H9 (cell line): Measurements from ENCODE around the gene GFRA1. TPM values are rescaled to one million over a fixed set of nuclear protein-coding genes. Genes with fewer than 3 reads are reported as not detected.

Source experiments
- DNase-seq: peaks from one replicate; pipeline ENCODE4 v3.0.0-alpha.2; 2017
- H2AFZ ChIP-seq: one replicate; pipeline ENCODE4 v1.6.1; 2013; ENCODE audit warnings: mild to moderate bottlenecking, low read length, control low read depth, moderate library complexity
- H2AK5ac ChIP-seq: 2 replicates; pipeline ENCODE4 v1.6.1; 2013; ENCODE audit warnings: low read length, control low read depth, mixed read lengths; ENCODE audit not compliant: insufficient read length
- H2BK120ac ChIP-seq: one replicate; pipeline ENCODE4 v1.6.1; 2013; ENCODE audit warnings: low read depth, mild to moderate bottlenecking, low read length, control low read depth, inconsistent platforms; ENCODE audit not compliant: poor library complexity, severe bottlenecking
- H2BK12ac ChIP-seq: 2 replicates; pipeline ENCODE4 v1.6.1; 2013; ENCODE audit warnings: low read length, control low read depth, mixed read lengths, low read depth; ENCODE audit not compliant: insufficient read length
- H2BK15ac ChIP-seq: 2 replicates; pipeline ENCODE4 v1.6.1; 2013; ENCODE audit warnings: low read depth, low read length, control low read depth
- H2BK20ac ChIP-seq: one replicate; pipeline ENCODE4 v1.6.1; 2013; ENCODE audit warnings: low read depth, mild to moderate bottlenecking, low read length, control low read depth, inconsistent platforms; ENCODE audit not compliant: poor library complexity, severe bottlenecking
- H2BK5ac ChIP-seq: 2 replicates; pipeline ENCODE4 v1.6.1; 2013; ENCODE audit warnings: low read length, control low read depth, mixed read lengths; ENCODE audit not compliant: insufficient read length
- H3K14ac ChIP-seq: 2 replicates; pipeline ENCODE4 v1.6.1; 2013; ENCODE audit warnings: low read length, control low read depth; ENCODE audit not compliant: insufficient read depth
- H3K18ac ChIP-seq: 2 replicates; pipeline ENCODE4 v1.6.1; 2013; ENCODE audit warnings: low read depth, mild to moderate bottlenecking, mixed read lengths, low read length, control low read depth; ENCODE audit not compliant: insufficient read length
- H3K23ac ChIP-seq: 2 replicates; pipeline ENCODE4 v1.6.1; 2013; ENCODE audit warnings: low read length, control low read depth, mixed read lengths, low read depth; ENCODE audit not compliant: insufficient read length
- H3K23me2 ChIP-seq: 2 replicates; pipeline ENCODE4 v1.6.1; 2013; ENCODE audit warnings: low read depth, mild to moderate bottlenecking, mixed read lengths, low read length, control low read depth; ENCODE audit not compliant: insufficient read length, poor library complexity, severe bottlenecking
- H3K27ac ChIP-seq: 2 replicates; pipeline ENCODE4 v1.5.1; 2013; ENCODE audit warnings: low read length, control low read depth, mixed read lengths, low read depth; ENCODE audit not compliant: insufficient read length
- H3K27me3 ChIP-seq: 2 replicates; pipeline ENCODE4 v1.6.1; 2013; ENCODE audit warnings: low read length, control low read depth, inconsistent platforms; ENCODE audit not compliant: insufficient read depth
- H3K4ac ChIP-seq: 2 replicates; pipeline ENCODE4 v1.6.1; 2013; ENCODE audit warnings: low read depth, mild to moderate bottlenecking, control low read depth, inconsistent platforms, low read length, moderate library complexity
- H3K4me1 ChIP-seq: 2 replicates; pipeline ENCODE4 v1.6.1; 2013; ENCODE audit warnings: low read length, control low read depth, inconsistent platforms; ENCODE audit not compliant: insufficient read depth
- H3K4me2 ChIP-seq: 2 replicates; pipeline ENCODE4 v1.6.1; 2013; ENCODE audit warnings: low read length, control low read depth, mixed read lengths; ENCODE audit not compliant: insufficient read length, insufficient read depth
- H3K56ac ChIP-seq: 2 replicates; pipeline ENCODE4 v1.6.1; 2013; ENCODE audit warnings: low read depth, mild to moderate bottlenecking, mixed read lengths, low read length, control low read depth; ENCODE audit not compliant: insufficient read length
- H3K79me1 ChIP-seq: 2 replicates; pipeline ENCODE4 v1.6.1; 2013; ENCODE audit warnings: low read depth, mild to moderate bottlenecking, moderate library complexity, low read length, control low read depth, inconsistent platforms; ENCODE audit not compliant: insufficient read depth, poor library complexity, severe bottlenecking
- H3K79me2 ChIP-seq: 2 replicates; pipeline ENCODE4 v1.6.1; 2013; ENCODE audit warnings: low read length, control low read depth, inconsistent platforms; ENCODE audit not compliant: insufficient read depth
- H3K9ac ChIP-seq: 2 replicates; pipeline ENCODE4 v1.6.1; 2013; ENCODE audit warnings: low read length, control low read depth, mixed read lengths; ENCODE audit not compliant: insufficient read length; ENCODE audit errors: extremely low read depth
- H3K9me3 ChIP-seq: one replicate; pipeline ENCODE4 v1.6.1; 2013; ENCODE audit warnings: low read depth, low read length, inconsistent platforms; ENCODE audit not compliant: control insufficient read depth
- H3T11ph ChIP-seq: one replicate; pipeline ENCODE4 v1.6.1; 2013; ENCODE audit warnings: mild to moderate bottlenecking, low read length, control low read depth, inconsistent platforms
- H4K20me1 ChIP-seq: one replicate; pipeline ENCODE4 v1.6.1; 2013; ENCODE audit not compliant: control insufficient read depth, insufficient read length, insufficient read depth
- H4K5ac ChIP-seq: 2 replicates; pipeline ENCODE4 v1.6.1; 2013; ENCODE audit warnings: low read depth, mild to moderate bottlenecking, mixed read lengths, low read length, control low read depth; ENCODE audit not compliant: insufficient read length
- H4K8ac ChIP-seq: replicated peaks from 2 replicates; pipeline ENCODE4 v1.6.1; 2013; ENCODE audit warnings: low read length, control low read depth, mixed read lengths, low read depth; ENCODE audit not compliant: insufficient read length
- H4K91ac ChIP-seq: 2 replicates; pipeline ENCODE4 v1.6.1; 2013; ENCODE audit warnings: low read depth, mild to moderate bottlenecking, moderate library complexity, mixed read lengths, low read length, control low read depth; ENCODE audit not compliant: insufficient read length
- H3K27ac Mint-ChIP-seq, 3 experiments: 2 replicates in 2 of 3; 3 replicates in 1 of 3; pipeline ENCODE4 v1.8.0; 2020 to 2021; ENCODE audit warnings: mixed read lengths in 3 of 3, mild to moderate bottlenecking in 1 of 3, moderate library complexity in 1 of 3
- H3K27me3 Mint-ChIP-seq: 2 replicates; pipeline ENCODE4 v1.8.0; 2021; ENCODE audit warnings: low read depth, mild to moderate bottlenecking, moderate library complexity, mixed read lengths
- H3K36me3 Mint-ChIP-seq, 3 experiments: 2 replicates in 2 of 3; 3 replicates in 1 of 3; pipeline ENCODE4 v1.8.0; 2020 to 2021; ENCODE audit warnings: low read depth in 3 of 3, mixed read lengths in 3 of 3; ENCODE audit not compliant: insufficient read depth in 1 of 3
- H3K4me1 Mint-ChIP-seq, 2 experiments: 2 replicates each; pipeline ENCODE4 v1.8.0; 2020; ENCODE audit warnings: mixed read lengths in 2 of 2
- H3K4me3 Mint-ChIP-seq, 2 experiments: 2 replicates in 1 of 2; 3 replicates in 1 of 2; pipeline ENCODE4 v1.8.0; 2020 to 2021; ENCODE audit warnings: mild to moderate bottlenecking in 2 of 2, mixed read lengths in 2 of 2, moderate library complexity in 1 of 2
- H3K9me3 Mint-ChIP-seq, 2 experiments: 2 replicates in 1 of 2; 3 replicates in 1 of 2; pipeline ENCODE4 v1.8.0; 2020; ENCODE audit warnings: mild to moderate bottlenecking in 2 of 2, mixed read lengths in 2 of 2, moderate library complexity in 1 of 2
- WGBS: extraction: QIAGEN DNeasy Blood & Tissue Kit; methylation state at CpG from one replicate; pipeline ENCODE4 v1.1.7; 2013; ENCODE audit warnings: missing lambda C conversion rate, low lambda C conversion rate, mixed read lengths; ENCODE audit not compliant: insufficient read length; ENCODE audit errors: extremely low coverage; 5-methylcytosine and 5-hydroxymethylcytosine counted together
- total RNA-seq: library from RNA; stranded (reverse); gene quantifications from 2 replicates; pipeline ENCODE4 v1.2.1, GENCODE V29; 2021
- TF ChIP-seq, protein P1 (sequence below): fragments of 200-600 bp; sonication (generic); conservative IDR thresholded peaks from 3 replicates; pipeline ENCODE4 v1.8.0; 2021; ENCODE audit warnings: antibody characterized with exemption, mild to moderate bottlenecking

GFRA1 gene
- total RNA-seq, 1 experiment from 2014 or later = 0.24 TPM

DNA sequence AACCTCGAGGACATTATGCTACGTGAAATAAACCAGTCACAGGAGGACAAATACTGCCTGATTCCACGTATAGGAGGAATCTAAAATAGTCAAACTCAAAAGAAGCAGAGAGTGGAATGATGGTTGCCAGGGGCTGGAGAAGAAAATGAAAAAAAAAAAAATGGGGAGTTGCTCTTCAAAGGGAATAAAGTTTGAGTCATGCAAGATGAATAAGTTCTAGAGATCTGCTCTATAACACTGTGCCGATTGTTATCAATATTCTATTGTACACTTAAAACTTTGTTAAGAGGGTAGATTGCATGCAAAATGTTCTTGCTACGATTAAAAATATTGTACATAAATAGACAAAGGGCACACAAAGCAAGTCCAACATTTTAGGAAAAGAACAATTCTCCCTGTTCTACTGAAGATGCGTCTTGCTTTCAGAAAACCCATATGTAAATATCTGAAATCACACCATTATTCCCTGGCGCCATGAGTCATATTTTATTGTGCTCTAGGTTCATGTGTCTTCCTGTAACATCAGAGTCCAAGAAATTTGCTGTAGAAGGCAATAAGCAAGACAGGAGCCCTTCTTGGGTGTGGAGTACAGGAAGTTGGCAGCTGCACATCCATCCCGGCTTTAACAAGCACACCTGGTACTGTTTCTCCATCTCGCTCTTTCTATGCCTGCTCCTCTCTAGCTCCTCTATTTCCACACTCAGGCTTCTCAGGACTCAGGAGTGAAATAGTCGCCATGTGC, 145.9 kb downstream of the GFRA1 start:
- H2AFZ ChIP-seq = no peak overlapping the region
- no peak overlapping the region for H2BK15ac ChIP-seq
- H4K20me1 ChIP-seq = no peaks in the 10 kb centered on the region
- H3K4me3 Mint-ChIP-seq = no peak overlapping the region
- H2BK12ac ChIP-seq = no peak overlapping the region
- no peak overlapping the region for H3K4me2 ChIP-seq
- peaks cover 0 to 4% of the 10 kb centered on the region in 2 experiments; a peak in 2 of 5 replicates for H3K9me3 Mint-ChIP-seq
- H3K9me3 ChIP-seq = no peaks in the 10 kb centered on the region
- H2BK120ac ChIP-seq = no peak overlapping the region
- WGBS = no CpG with 5 or more reads among the region's 10 CpGs
- H3K36me3 Mint-ChIP-seq = no peaks in the 10 kb centered on the region
- H3K27ac ChIP-seq = no peak overlapping the region
- H3K79me2 ChIP-seq = no peaks in the 10 kb centered on the region
- H3T11ph ChIP-seq = no peak overlapping the region
- H2AK5ac ChIP-seq = no peak overlapping the region
- TF ChIP-seq, protein P1, sequence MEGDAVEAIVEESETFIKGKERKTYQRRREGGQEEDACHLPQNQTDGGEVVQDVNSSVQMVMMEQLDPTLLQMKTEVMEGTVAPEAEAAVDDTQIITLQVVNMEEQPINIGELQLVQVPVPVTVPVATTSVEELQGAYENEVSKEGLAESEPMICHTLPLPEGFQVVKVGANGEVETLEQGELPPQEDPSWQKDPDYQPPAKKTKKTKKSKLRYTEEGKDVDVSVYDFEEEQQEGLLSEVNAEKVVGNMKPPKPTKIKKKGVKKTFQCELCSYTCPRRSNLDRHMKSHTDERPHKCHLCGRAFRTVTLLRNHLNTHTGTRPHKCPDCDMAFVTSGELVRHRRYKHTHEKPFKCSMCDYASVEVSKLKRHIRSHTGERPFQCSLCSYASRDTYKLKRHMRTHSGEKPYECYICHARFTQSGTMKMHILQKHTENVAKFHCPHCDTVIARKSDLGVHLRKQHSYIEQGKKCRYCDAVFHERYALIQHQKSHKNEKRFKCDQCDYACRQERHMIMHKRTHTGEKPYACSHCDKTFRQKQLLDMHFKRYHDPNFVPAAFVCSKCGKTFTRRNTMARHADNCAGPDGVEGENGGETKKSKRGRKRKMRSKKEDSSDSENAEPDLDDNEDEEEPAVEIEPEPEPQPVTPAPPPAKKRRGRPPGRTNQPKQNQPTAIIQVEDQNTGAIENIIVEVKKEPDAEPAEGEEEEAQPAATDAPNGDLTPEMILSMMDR = no peak
- H4K5ac ChIP-seq = no peak overlapping the region
- H4K8ac ChIP-seq = no peak overlapping the region
- H4K91ac ChIP-seq = no peak overlapping the region
- H3K23ac ChIP-seq = no peak overlapping the region
- no peaks in the 10 kb centered on the region for H3K27me3 ChIP-seq
- peaks cover 10 to 12% of the 10 kb centered on the region in 2 experiments; a peak in 3 of 4 replicates for H3K4me1 Mint-ChIP-seq
- no peak overlapping the region for H2BK5ac ChIP-seq
- no peak overlapping the region for H3K56ac ChIP-seq
- H3K4me1 ChIP-seq = peaks cover 2% of the 10 kb centered on the region; the same call in 1 of the 2 replicates
- H3K9ac ChIP-seq = no peak overlapping the region
- no peak overlapping the region for H3K4ac ChIP-seq
- H3K27me3 Mint-ChIP-seq = peaks cover 54% of the 10 kb centered on the region
- H2BK20ac ChIP-seq = no peak overlapping the region
- H3K14ac ChIP-seq = no peak overlapping the region
- H3K79me1 ChIP-seq = no peaks in the 10 kb centered on the region
- no peak overlapping the region for H3K27ac Mint-ChIP-seq
- H3K23me2 ChIP-seq = no peaks in the 10 kb centered on the region
- no peak overlapping the region for H3K18ac ChIP-seq
- no peak for DNase-seq
